Inflammatory macrophage (primary cell): Measurements from ENCODE around the gene ARHGAP12.
"Not testable (repeated sequence)": the region's sequence is repeated elsewhere in the genome, so short reads cannot be mapped to it uniquely, and the experiment has no call there.

Experiments
- DNase-seq, 2 donors: peaks; one replicate each; pipeline ENCODE4 v3.0.0-alpha.2; 2020 to 2022
- total RNA-seq, 18 experiments: gene quantifications; one replicate each; lab custom pipeline; 2026; ENCODE audit warnings: mixed read lengths in 6 of 18, inconsistent platforms in 2 of 18; lab: John Stamatoyannopoulos, UW

ARHGAP12 gene
- 11.6 to 67.5 (median 47.3) reads per million in 18 experiments for total RNA-seq

- DNase-seq = peak; percentile 85 to 87
Observed at GRCh38 chr10:31928549-31929260, at the start of gene ARHGAP12. ARHGAP12 (minus strand) TSS chr10:31928831; CDS start chr10:31908855, 19,976 bp downstream.

GRCh38 chr10:31978156-31978483 is 49.5 kb upstream of the ARHGAP12 start:
- DNase-seq = no peak

GRCh38 chr10:31977440-31978155 is 49.0 kb upstream of the ARHGAP12 start:
- peak; percentile 77 to 88 for DNase-seq

- DNase-seq = no peak
Observed at GRCh38 chr10:31975157-31975765, 46.6 kb upstream of the ARHGAP12 start.

- DNase-seq = peak in 1 of 2 donors; percentile 18
Observed at GRCh38 chr10:31974434-31975124, 45.9 kb upstream of the ARHGAP12 start.

GRCh38 chr10:31972519-31973041 is 43.9 kb upstream of the ARHGAP12 start:
- peak; percentile 67 to 79 for DNase-seq

- DNase-seq = not testable (repeated sequence)
Observed at GRCh38 chr10:31969847-31970246, 41.2 kb upstream of the ARHGAP12 start.

GRCh38 chr10:31963589-31963980 is 35.0 kb upstream of the ARHGAP12 start:
- DNase-seq = no peak

- DNase-seq = no peak
Observed at GRCh38 chr10:31962826-31963588, 34.4 kb upstream of the ARHGAP12 start.

GRCh38 chr10:31961277-31962074 is 32.8 kb upstream of the ARHGAP12 start:
- peak; percentile 74 to 81 for DNase-seq

GRCh38 chr10:31959461-31960173 is 31.0 kb upstream of the ARHGAP12 start:
- DNase-seq = peak; percentile 75 to 78

- no peak for DNase-seq
Observed at GRCh38 chr10:31958856-31959255, 30.2 kb upstream of the ARHGAP12 start.

- DNase-seq = no peak
Observed at GRCh38 chr10:31956200-31956946, 27.7 kb upstream of the ARHGAP12 start.

GRCh38 chr10:31954410-31955191 is 26.0 kb upstream of the ARHGAP12 start:
- no peak for DNase-seq

GRCh38 chr10:31953480-31953879 is 24.8 kb upstream of the ARHGAP12 start:
- DNase-seq = no peak

GRCh38 chr10:31953080-31953479 is 24.4 kb upstream of the ARHGAP12 start:
- no peak for DNase-seq

- DNase-seq = peak in 1 of 2 donors; percentile 20
Observed at GRCh38 chr10:31952066-31952465, 23.4 kb upstream of the ARHGAP12 start.

GRCh38 chr10:31949266-31949665 is 20.6 kb upstream of the ARHGAP12 start:
- peak; percentile 73 to 76 for DNase-seq

GRCh38 chr10:31948021-31948420 is 19.4 kb upstream of the ARHGAP12 start:
- no peak for DNase-seq
